GM12878 (cell line): ENCODE data around the gene PRSS1. TPM values are rescaled to one million over a fixed set of nuclear protein-coding genes. Genes with fewer than 3 reads are reported as not detected.
"Not testable (repeated sequence)": the region's sequence is repeated elsewhere in the genome, so short reads cannot be mapped to it uniquely, and the experiment has no call there.

ENCODE experiments used
- ATAC-seq: fragments of 200-7000 bp; cut with Tn5 transposase; 3 replicates; pipeline ENCODE4 v1.9.1; 2020; ENCODE audit warnings: mild to moderate bottlenecking, moderate library complexity
- BruUV-seq: library from RNA; stranded (reverse); fragments of 400-500 nt; replicated peaks from 2 replicates; lab custom pipeline; 2021; lab: Mats Ljungman, UMichigan
- CTCF ChIA-PET: fragments of 300-600 bp; sonication (Branson Sonifier 250); formaldehyde crosslinking; extraction: SDS; loops from one replicate; lab custom pipeline; 2021; ENCODE audit warnings: inconsistent platforms; lab: Yijun Ruan, JAX
- POLR2A ChIA-PET: fragments of 350-600 bp; formaldehyde crosslinking; extraction: SDS; loops from one replicate; lab custom pipeline; 2021; ENCODE audit warnings: inconsistent platforms; lab: Charles Lee
- RAD21 ChIA-PET: fragments of 300-600 bp; sonication (Branson Sonifier 250); formaldehyde crosslinking; loops from one replicate; lab custom pipeline; 2023; ENCODE audit warnings: antibody characterized with exemption; ENCODE audit not compliant: unreplicated experiment; lab: Charles Lee
- SMC1A ChIA-PET: fragments of 300-600 bp; sonication (Branson Sonifier 250); formaldehyde crosslinking; loops from one replicate; lab custom pipeline; 2023; ENCODE audit not compliant: unreplicated experiment, uncharacterized antibody; lab: Charles Lee
- DNase-seq: peaks from one replicate; pipeline ENCODE4 v3.0.0-alpha.2; 2011; ENCODE audit warnings: low read depth, low spot score
- FAIRE-seq: peaks from 3 replicates; lab custom pipeline; 2011; peaks lifted over from hg19 to GRCh38; lab: Jason Lieb, UNC
- H2AFZ ChIP-seq: 2 replicates; pipeline ENCODE4 v1.6.0; 2011; ENCODE audit warnings: low read depth, low read length, control low read depth; ENCODE audit not compliant: control insufficient read depth
- H3K27ac ChIP-seq: 2 replicates; pipeline ENCODE4 v1.5.1; 2011; ENCODE audit warnings: control low read depth; ENCODE audit not compliant: control insufficient read depth, insufficient read depth
- H3K27me3 ChIP-seq, 2 experiments: replicated peaks in 1 of 2; 2 replicates each; pipeline versions ENCODE4 v1.6.0 to v1.6.1; 2011; ENCODE audit warnings: low read length in 1 of 2; ENCODE audit not compliant: control insufficient read depth in 2 of 2, insufficient read depth in 2 of 2
- H3K36me3 ChIP-seq, 2 experiments: 2 replicates each; pipeline ENCODE4 v1.5.1; 2011; ENCODE audit warnings: low read length in 1 of 2; ENCODE audit not compliant: control insufficient read depth in 2 of 2, insufficient read depth in 2 of 2
- H3K4me1 ChIP-seq: 2 replicates; pipeline ENCODE4 v1.6.1; 2011; ENCODE audit warnings: mild to moderate bottlenecking, low read length, moderate library complexity, mixed read lengths; ENCODE audit not compliant: control insufficient read depth, insufficient read depth
- H3K4me2 ChIP-seq: 2 replicates; pipeline ENCODE4 v1.6.0; 2011; ENCODE audit warnings: control low read depth; ENCODE audit not compliant: control insufficient read depth, insufficient read depth
- H3K4me3 ChIP-seq: fragments of 200-600 bp; sonication (generic); 2 replicates; pipeline ENCODE4 v1.5.1; 2016
- H3K79me2 ChIP-seq: 2 replicates; pipeline ENCODE4 v1.6.0; 2011; ENCODE audit warnings: low read length; ENCODE audit not compliant: control insufficient read depth, insufficient read depth
- H3K9ac ChIP-seq: 2 replicates; pipeline ENCODE4 v1.8.0; 2011; ENCODE audit warnings: low read length, control low read depth, mixed read lengths; ENCODE audit not compliant: control insufficient read depth, insufficient read depth
- H3K9me3 ChIP-seq: replicated peaks from 3 replicates; pipeline ENCODE4 v1.5.1; 2011; ENCODE audit warnings: mild to moderate bottlenecking, low read length; ENCODE audit not compliant: control insufficient read depth, insufficient read depth
- H4K20me1 ChIP-seq: 2 replicates; pipeline ENCODE4 v1.6.0; 2011; ENCODE audit not compliant: control insufficient read depth, insufficient read depth
- NR2F1 ChIP-seq: fragments of 450-650 bp; conservative IDR thresholded peaks from 2 replicates; pipeline ENCODE4 v1.6.1; 2017; ENCODE audit warnings: mild to moderate bottlenecking
- PKNOX1 ChIP-seq: fragments of 450-650 bp; IDR thresholded peaks from 2 replicates; pipeline ENCODE4 v1.6.1; 2016; ENCODE audit warnings: mild to moderate bottlenecking
- RCOR1 ChIP-seq: conservative IDR thresholded peaks from 2 replicates; pipeline ENCODE4 v1.6.1; 2012; ENCODE audit warnings: low read depth, low read length, improper control_type of control experiment
- SRF ChIP-seq, 2 experiments: IDR thresholded peaks; 2 replicates each; pipeline ENCODE4 v1.6.1; 2011; ENCODE audit warnings: low read depth in 2 of 2, low read length in 2 of 2, mild to moderate bottlenecking in 1 of 2, moderate library complexity in 1 of 2
- WGBS: methylation state at CpG from one replicate; pipeline ENCODE4 v1.1.6; 2016; ENCODE audit warnings: low lambda C conversion rate; ENCODE audit not compliant: insufficient replicate concordance, insufficient coverage; ENCODE audit errors: missing lambda C conversion rate; 5-methylcytosine and 5-hydroxymethylcytosine counted together
- in situ Hi-C: fragments of 300-500 bp; cut with MboI; formaldehyde crosslinking; loops from 9 replicates; pipeline ENCODE4 v1.14.3; 2018; ENCODE audit warnings: mixed read lengths
- intact Hi-C: fragments of 100-400 bp; cut with micrococcal nuclease; formaldehyde crosslinking; loops from one replicate; pipeline ENCODE4 v1.14.2; 2022; ENCODE audit not compliant: unreplicated experiment
- polyA plus RNA-seq, 11 experiments: library from polyadenylated mRNA; depleted of rRNA in 4 of 11; unstranded in 6 of 11; stranded (reverse) in 5 of 11; fragments of >200 nt; fragmentation: Nextera tagmentation in 4 of 11; fragmentation: Illumina TruSeq in 1 of 11; extraction: Ambion mirVana in 4 of 11; extraction: Trizol in 1 of 11; gene quantifications; 1 replicate in 1 of 11; 2 replicates in 10 of 11; pipeline versions ENCODE4 v1.2.1 to v1.2.3, GENCODE V29; 2011 to 2016; ENCODE audit warnings: inconsistent platforms in 2 of 11, missing spikeins in 2 of 11, low read depth in 1 of 11
- total RNA-seq, 4 experiments: library from RNA; depleted of rRNA in 3 of 4; stranded (reverse); fragments of >200 nt in 3 of 4; fragmentation: Illumina TruSeq in 1 of 4; extraction: Trizol in 1 of 4; gene quantifications; 2 replicates each; pipeline versions ENCODE4 v1.2.1 to v1.2.3, GENCODE V29; 2013 to 2021

Gene PRSS1
- total and polyA plus RNA-seq, 10 of the 15 experiments (the other 5 are each of a cell fraction or from before 2014, with no cell fraction given): 11.9 TPM; not detected in 9

- H3K79me2 ChIP-seq: no peaks in the 10 kb centered on the region
- no TSS peak for BruUV-seq
- FAIRE-seq: no peak
- H3K9ac ChIP-seq: no peak overlapping the region
- H3K36me3 ChIP-seq: no peaks in the 10 kb centered on the region
- no peaks in the 10 kb centered on the region for H4K20me1 ChIP-seq
- no peak overlapping the region for H3K27ac ChIP-seq
- in situ Hi-C loops: no loop called here
- no peaks in the 10 kb centered on the region for H3K4me1 ChIP-seq
- H3K4me3 ChIP-seq: no peak overlapping the region
- H3K9me3 ChIP-seq: no peaks in the 10 kb centered on the region
- 18% methylated on average over 1 of the region's 4 CpGs for WGBS
- RAD21 ChIA-PET: interaction anchor here (1.2 kb wide), 1 partner anchor 37 kb away, joined by 7 read pairs; no protein-coding TSS in a partner anchor
- peaks cover 1 to 9% of the 10 kb centered on the region in 2 experiments; a peak in 1 of 4 replicates for H3K27me3 ChIP-seq
- CTCF ChIA-PET: interaction anchor here (0.7 kb wide), 1 partner anchor 120 kb away, joined by 3 read pairs; no protein-coding TSS in a partner anchor
- H2AFZ ChIP-seq: no peak overlapping the region
- no peak for DNase-seq
- no peak overlapping the region for H3K4me2 ChIP-seq
- no peak for TF ChIP-seq RCOR1
- TF ChIP-seq NR2F1: no peak
- no peak for TF ChIP-seq PKNOX1
- SMC1A ChIA-PET: no interaction called here
- no peak for ATAC-seq
- POLR2A ChIA-PET: no interaction called here
- intact Hi-C loops: no loop called here
These were observed 3.5 kb upstream of the PRSS1 start for GRCh38 chr7:142745745-142746144.

GRCh38 chr7:142746264-142746663 is 3.0 kb upstream of the PRSS1 start:
- H3K27me3 ChIP-seq: peaks cover 1 to 9% of the 10 kb centered on the region in 2 experiments; a peak in 1 of 4 replicates
- WGBS: 27% methylated on average over 3 of the region's 3 CpGs
- no peak for TF ChIP-seq SRF (IDR thresholded peaks at IDR 0.05; ENCODE audit: low read depth in 2 of 2, low read length in 2 of 2)
- TF ChIP-seq, all 136 proteins: peak for 0
- no peak overlapping the region for H3K9ac ChIP-seq
- intact Hi-C loops: no loop called here
- H3K27ac ChIP-seq: no peak overlapping the region
- ATAC-seq (no peak), FAIRE-seq (no peak), DNase-seq (no peak)
- in situ Hi-C loops: no loop called here
- no peaks in the 10 kb centered on the region for H3K36me3 ChIP-seq
- H3K79me2 ChIP-seq: no peaks in the 10 kb centered on the region
- BruUV-seq: no TSS peak
- H4K20me1 ChIP-seq: no peaks in the 10 kb centered on the region
- H3K4me3 ChIP-seq: no peak overlapping the region
- ChIA-PET RAD21 (interaction anchor here (1.2 kb wide), 1 partner anchor 37 kb away, joined by 7 read pairs; no protein-coding TSS in a partner anchor), CTCF (interaction anchor here (0.7 kb wide), 1 partner anchor 120 kb away, joined by 3 read pairs; no protein-coding TSS in a partner anchor), SMC1A (interaction anchor here (1.2 kb wide), 1 partner anchor 37 kb away, joined by 5 read pairs; no protein-coding TSS in a partner anchor), POLR2A (no interaction called here)
- H3K9me3 ChIP-seq: no peaks in the 10 kb centered on the region
- H3K4me1 ChIP-seq: no peaks in the 10 kb centered on the region
- no peak overlapping the region for H3K4me2 ChIP-seq
- no peak overlapping the region for H2AFZ ChIP-seq

GRCh38 chr7:142748410-142748809 is 862 bp upstream of the PRSS1 start:
- 61% methylated on average over 2 of the region's 2 CpGs for WGBS
- RAD21 ChIA-PET: interaction anchor here (0.6 kb wide), 1 partner anchor 64 kb away, joined by 3 read pairs; no protein-coding TSS in a partner anchor
- in situ Hi-C loops, H3K4me2 ChIP-seq, H3K9ac ChIP-seq, CTCF ChIA-PET, DNase-seq, H3K4me3 ChIP-seq, H2AFZ ChIP-seq, H3K9me3 ChIP-seq, H3K27ac ChIP-seq, H3K27me3 ChIP-seq, H3K4me1 ChIP-seq, intact Hi-C loops, ATAC-seq, H3K36me3 ChIP-seq, FAIRE-seq, H3K79me2 ChIP-seq, H4K20me1 ChIP-seq, POLR2A ChIA-PET, BruUV-seq: not testable (repeated sequence)
- SMC1A ChIA-PET: interaction anchor here (0.5 to 1.7 kb wide), 3 partner anchors 28 to 254 kb away, joined by 3 to 4 read pairs (median 3); no protein-coding TSS in a partner anchor
